ENCODE data around the gene NOP14.

Gene NOP14

DNA sequence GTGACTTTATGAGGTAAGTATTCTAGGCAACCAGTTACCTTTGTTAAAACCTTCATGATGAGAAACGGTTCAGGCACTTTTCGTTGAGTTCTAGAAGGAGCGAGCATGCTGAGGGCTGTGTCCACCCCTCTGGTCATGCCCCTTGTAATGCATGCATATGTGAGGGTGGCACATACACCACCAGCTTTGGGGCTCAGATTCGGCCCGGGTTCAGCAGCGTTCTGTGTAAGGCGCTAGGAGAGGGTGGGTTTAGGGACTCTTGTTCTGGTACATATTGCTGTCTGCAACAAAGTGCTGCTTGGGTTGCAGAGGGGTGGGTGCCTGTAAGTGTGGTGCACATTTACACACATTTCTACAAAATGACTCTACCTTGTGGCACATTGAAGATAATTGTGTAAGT lies 54.5 kb downstream of the NOP14 start:
- in situ Hi-C loops (cut with HindIII; ENCODE audit: low pct_ligation_motif_present, low sequenced_read_pairs): no loop called here
- H3K36me3 ChIP-seq (replicated peaks): peaks cover 75% of the 10 kb centered on the region
- H3K27me3 ChIP-seq (replicated peaks): no peaks in the 10 kb centered on the region
- DNase-seq: no peak
- no peak for TF ChIP-seq CTCF (IDR thresholded peaks at IDR 0.05; ENCODE audit: low read depth, low read length, missing control alignments)
- H3K27ac ChIP-seq: no peak overlapping the region
- H3K4me3 ChIP-seq (ENCODE audit: low read depth, low read length): no peak overlapping the region

DNA sequence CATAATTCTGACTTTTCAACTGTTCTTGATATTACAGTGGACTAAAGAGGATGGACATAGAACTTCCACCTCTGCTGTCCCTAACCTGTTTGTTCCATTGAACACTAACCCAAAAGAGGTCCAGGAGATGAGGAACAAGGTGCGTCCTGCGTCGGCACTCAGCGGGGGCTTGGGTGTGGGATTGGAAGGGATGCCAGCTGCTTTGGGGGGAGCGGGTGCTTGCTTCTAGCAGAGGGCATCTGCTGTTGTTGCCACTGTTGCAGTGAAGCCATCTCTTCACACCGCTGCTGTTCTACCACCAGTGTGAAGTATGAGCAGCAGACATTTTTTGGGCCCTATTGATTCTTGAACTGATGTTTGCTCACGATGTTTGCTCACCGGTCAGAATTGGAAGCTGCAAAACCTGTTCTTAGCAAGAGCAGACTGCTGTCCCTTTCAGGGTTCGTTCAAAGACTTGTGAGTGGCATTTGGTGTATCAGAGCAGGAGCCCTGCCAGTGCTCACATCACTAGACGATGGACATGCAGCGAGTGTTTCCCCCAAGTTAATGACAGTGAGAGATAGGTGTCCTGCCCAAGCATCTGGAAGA lies 55.4 kb downstream of the NOP14 start:
- peaks cover 74% of the 10 kb centered on the region for H3K36me3 ChIP-seq (replicated peaks)
- H3K4me3 ChIP-seq (ENCODE audit: low read depth, low read length): no peak overlapping the region
- no peak for DNase-seq
- no peaks in the 10 kb centered on the region for H3K27me3 ChIP-seq (replicated peaks)
- H3K27ac ChIP-seq: no peak overlapping the region
- no peak for TF ChIP-seq CTCF (IDR thresholded peaks at IDR 0.05; ENCODE audit: low read depth, low read length, missing control alignments)
- in situ Hi-C loops (cut with HindIII; ENCODE audit: low pct_ligation_motif_present, low sequenced_read_pairs): no loop called here

DNA sequence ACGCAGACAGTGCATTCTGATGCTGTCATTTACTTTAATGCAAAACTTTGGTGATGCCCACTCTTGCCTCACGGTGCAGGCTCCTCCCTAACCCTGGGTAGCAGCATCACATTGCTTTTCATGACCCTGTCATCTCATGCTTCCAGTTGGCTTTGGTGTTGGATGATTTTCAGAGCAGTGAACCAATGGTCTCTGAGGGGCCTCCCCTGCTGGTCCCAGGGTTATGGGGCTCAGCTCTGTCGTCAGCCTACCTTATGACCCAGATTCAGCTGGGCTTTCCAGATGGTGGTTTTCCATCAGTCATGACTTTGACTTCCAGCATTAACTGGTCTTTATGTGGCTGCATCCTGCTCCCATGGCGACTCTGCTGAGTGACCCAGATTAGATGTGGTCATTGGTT lies 56.0 kb downstream of the NOP14 start:
- no peak for TF ChIP-seq CTCF (IDR thresholded peaks at IDR 0.05; ENCODE audit: low read depth, low read length, missing control alignments)
- no peak for DNase-seq
- peaks cover 78% of the 10 kb centered on the region for H3K36me3 ChIP-seq (replicated peaks)
- no peaks in the 10 kb centered on the region for H3K27me3 ChIP-seq (replicated peaks)
- no peak overlapping the region for H3K27ac ChIP-seq
- H3K4me3 ChIP-seq (ENCODE audit: low read depth, low read length): no peak overlapping the region
- in situ Hi-C loops (cut with HindIII; ENCODE audit: low pct_ligation_motif_present, low sequenced_read_pairs): no loop called here

- Histone ChIP-seq H3K27ac (no peak overlapping the region), H3K27me3 (replicated peaks) (no peaks in the 10 kb centered on the region), H3K4me3 (ENCODE audit: low read depth, low read length) (no peak overlapping the region), H3K36me3 (replicated peaks) (peaks cover 71% of the 10 kb centered on the region)
- in situ Hi-C loops (cut with HindIII; ENCODE audit: low pct_ligation_motif_present, low sequenced_read_pairs): no loop called here
- no peak for DNase-seq
- TF ChIP-seq CTCF (IDR thresholded peaks at IDR 0.05; ENCODE audit: low read depth, low read length, missing control alignments): no peak
Measured at GRCh38 chr4:2906218-2906617, 57.0 kb downstream of the NOP14 start.

DNA sequence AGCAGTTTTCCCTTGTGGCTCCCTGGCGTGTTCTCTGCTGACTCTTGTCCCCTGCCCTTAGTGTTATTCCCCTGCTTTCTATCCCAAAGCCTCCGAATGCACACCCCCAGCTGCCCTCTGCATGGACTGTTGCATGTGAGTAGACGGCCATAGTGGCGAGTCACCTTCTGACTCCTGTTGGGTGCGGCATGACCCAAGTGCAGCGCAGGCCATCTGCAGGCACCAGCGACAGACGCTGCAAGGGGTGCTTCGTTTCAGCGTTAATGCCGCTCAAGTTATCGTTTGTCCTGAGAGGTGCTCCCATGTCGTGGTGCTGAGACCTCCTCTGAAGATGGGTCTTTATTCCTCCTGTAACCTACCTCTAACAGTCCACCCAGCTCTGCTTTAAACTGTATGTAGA lies 57.7 kb downstream of the NOP14 start:
- in situ Hi-C loops (cut with HindIII; ENCODE audit: low pct_ligation_motif_present, low sequenced_read_pairs): no loop called here
- no peak for DNase-seq
- TF ChIP-seq CTCF (IDR thresholded peaks at IDR 0.05; ENCODE audit: low read depth, low read length, missing control alignments): no peak
- H3K27ac ChIP-seq: no peak overlapping the region
- H3K4me3 ChIP-seq (ENCODE audit: low read depth, low read length): no peak overlapping the region
- no peaks in the 10 kb centered on the region for H3K27me3 ChIP-seq (replicated peaks)
- H3K36me3 ChIP-seq (replicated peaks): peaks cover 66% of the 10 kb centered on the region

DNA sequence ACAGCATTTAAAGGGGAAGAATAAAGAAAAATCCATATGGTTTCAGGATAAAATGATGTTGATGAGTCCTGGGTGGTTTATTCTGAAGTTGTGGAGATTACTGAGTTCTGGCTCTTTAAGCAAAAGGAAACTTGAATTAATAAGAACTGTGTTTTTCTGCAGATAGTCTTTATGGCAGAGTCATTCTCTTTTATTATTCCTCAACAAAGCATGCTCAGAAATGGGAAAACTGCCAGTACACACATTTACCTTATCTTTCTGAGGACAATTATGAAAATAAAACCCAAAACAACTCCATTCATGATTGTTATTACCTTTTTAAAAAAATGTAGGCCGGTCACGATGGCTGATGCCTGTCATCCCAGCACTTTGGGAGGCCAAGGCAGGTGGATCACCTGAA lies 61.1 kb downstream of the NOP14 start:
- peaks cover 70% of the 10 kb centered on the region for H3K36me3 ChIP-seq (replicated peaks)
- TF ChIP-seq CTCF (IDR thresholded peaks at IDR 0.05; ENCODE audit: low read depth, low read length, missing control alignments): no peak
- no peak overlapping the region for H3K27ac ChIP-seq
- no peak overlapping the region for H3K4me3 ChIP-seq (ENCODE audit: low read depth, low read length)
- in situ Hi-C loops (cut with HindIII; ENCODE audit: low pct_ligation_motif_present, low sequenced_read_pairs): no loop called here
- no peaks in the 10 kb centered on the region for H3K27me3 ChIP-seq (replicated peaks)
- no peak for DNase-seq
